A673 (cell line): ENCODE results near the gene SOX6. TPM values are rescaled to one million over a fixed set of nuclear protein-coding genes. Genes with fewer than 3 reads are reported as not detected.
A peak's percentile ranks its signal among the peaks of the same experiment; 100 is the strongest.

Experiments
- BruUV-seq: library from RNA; stranded (reverse); fragments of 400-500 nt; replicated peaks from 2 replicates; lab custom pipeline; 2021; lab: Mats Ljungman, UMichigan
- CTCF ChIA-PET: fragments of 300-600 bp; sonication (Branson Sonifier 250); formaldehyde crosslinking; loops from one replicate; lab custom pipeline; 2022; ENCODE audit warnings: antibody characterized with exemption; lab: Charles Lee
- POLR2A ChIA-PET: fragments of 300-600 bp; sonication (Branson Sonifier 250); formaldehyde crosslinking; loops from one replicate; lab custom pipeline; 2022; ENCODE audit warnings: antibody characterized with exemption; ENCODE audit not compliant: low non-redundant PET; lab: Charles Lee
- DNase-seq: peaks from one replicate; pipeline ENCODE4 v3.0.0-alpha.2; 2015; ENCODE audit warnings: low spot score
- H3K27ac ChIP-seq: fragments of 200-600 bp; sonication (generic); 2 replicates; pipeline ENCODE4 v1.5.1; 2016; ENCODE audit warnings: mixed run types, low read depth, mild to moderate bottlenecking, mixed read lengths, antibody characterized with exemption, low read length; ENCODE audit not compliant: poor library complexity, severe bottlenecking
- H3K27me3 ChIP-seq: fragments of 200-600 bp; sonication (generic); replicated peaks from 2 replicates; pipeline ENCODE4 v1.6.1; 2017; ENCODE audit warnings: mixed run types, low read depth, mild to moderate bottlenecking, mixed read lengths, antibody characterized with exemption, low read length; ENCODE audit not compliant: insufficient read depth, poor library complexity
- H3K36me3 ChIP-seq: fragments of 200-600 bp; sonication (generic); 2 replicates; pipeline ENCODE4 v1.6.1; 2016; ENCODE audit warnings: mixed run types, mild to moderate bottlenecking, mixed read lengths, antibody characterized with exemption, low read length; ENCODE audit not compliant: insufficient read depth, poor library complexity, severe bottlenecking
- H3K4me1 ChIP-seq: fragments of 200-600 bp; sonication (generic); 2 replicates; pipeline ENCODE4 v1.6.1; 2017; ENCODE audit warnings: mixed run types, mild to moderate bottlenecking, mixed read lengths, antibody characterized with exemption, low read length; ENCODE audit not compliant: insufficient read depth, poor library complexity, severe bottlenecking
- H3K4me3 ChIP-seq: fragments of 200-600 bp; sonication (generic); 2 replicates; pipeline ENCODE4 v1.5.1; 2016; ENCODE audit warnings: low read depth, mixed run types, mild to moderate bottlenecking, mixed read lengths, low read length; ENCODE audit not compliant: poor library complexity, severe bottlenecking
- H3K9me3 ChIP-seq: fragments of 200-600 bp; sonication (generic); 2 replicates; pipeline ENCODE4 v1.6.1; 2016; ENCODE audit warnings: mixed run types, low read depth, mild to moderate bottlenecking, mixed read lengths, antibody characterized with exemption, low read length; ENCODE audit not compliant: poor library complexity, severe bottlenecking
- CTCF ChIP-seq: fragments of 300-800, 200-600 bp; sonication (generic); conservative IDR thresholded peaks from 2 replicates; pipeline ENCODE4 v1.5.1; 2017; ENCODE audit warnings: low read depth, mild to moderate bottlenecking, antibody characterized with exemption, low read length, moderate library complexity, mixed read lengths
- EZH2 ChIP-seq: fragments of 200-600 bp; sonication (generic); IDR thresholded peaks from 2 replicates; pipeline ENCODE4 v1.6.1; 2017; ENCODE audit warnings: borderline replicate concordance, low read depth, mild to moderate bottlenecking, mixed read lengths, antibody characterized with exemption, low read length; ENCODE audit not compliant: poor library complexity, severe bottlenecking
- intact Hi-C: fragments of 100-400 bp; cut with micrococcal nuclease; formaldehyde crosslinking; loops from one replicate; pipeline ENCODE4 v1.10.0; 2022; ENCODE audit not compliant: unreplicated experiment
- total RNA-seq: library from RNA; stranded (reverse); gene quantifications from 2 replicates; pipeline ENCODE4 v1.2.3, GENCODE V29; 2021

SOX6 gene
- total RNA-seq, 1 experiment from 2014 or later: 27.5 TPM

- H3K4me3 ChIP-seq: no peak overlapping the region
- intact Hi-C loops: no loop called here
- H3K27ac ChIP-seq: peak overlapping the region; percentile 75
- H3K36me3 ChIP-seq: no peaks in the 10 kb centered on the region
- TF ChIP-seq CTCF (no peak), EZH2 (no peak)
- H3K9me3 ChIP-seq: no peaks in the 10 kb centered on the region
- DNase-seq: peak; percentile 43
- H3K27me3 ChIP-seq: no peaks in the 10 kb centered on the region
- no TSS peak for BruUV-seq
- ChIA-PET POLR2A (interaction anchor here (0.6 to 0.7 kb wide), 2 partner anchors 182 to 493 kb away, joined by 3 to 4 read pairs; no protein-coding TSS in a partner anchor), CTCF (no interaction called here)
- peaks cover 29% of the 10 kb centered on the region for H3K4me1 ChIP-seq
Observed at GRCh38 chr11:16365581-16366228, 9.4 kb upstream of the SOX6 start.

GRCh38 chr11:16364254-16364653 is 7.9 kb upstream of the SOX6 start:
- H3K27me3 ChIP-seq: no peaks in the 10 kb centered on the region
- intact Hi-C loops: no loop called here
- H3K27ac ChIP-seq: peak overlapping the region; percentile 75
- peaks cover 29% of the 10 kb centered on the region for H3K4me1 ChIP-seq
- no TSS peak for BruUV-seq
- H3K36me3 ChIP-seq: no peaks in the 10 kb centered on the region
- ChIA-PET POLR2A (no interaction called here), CTCF (no interaction called here)
- no peak for DNase-seq
- no peaks in the 10 kb centered on the region for H3K9me3 ChIP-seq
- no peak overlapping the region for H3K4me3 ChIP-seq
- TF ChIP-seq EZH2 (no peak), CTCF (no peak)

- H3K27me3 ChIP-seq: no peaks in the 10 kb centered on the region
- H3K36me3 ChIP-seq: no peaks in the 10 kb centered on the region
- no peak for TF ChIP-seq EZH2
- TF ChIP-seq CTCF: no peak
- no peak overlapping the region for H3K4me3 ChIP-seq
- POLR2A ChIA-PET: no interaction called here
- no peak for DNase-seq
- peaks cover 29% of the 10 kb centered on the region for H3K4me1 ChIP-seq
- no peaks in the 10 kb centered on the region for H3K9me3 ChIP-seq
- CTCF ChIA-PET: no interaction called here
- H3K27ac ChIP-seq: no peak overlapping the region
- BruUV-seq: no TSS peak
- intact Hi-C loops: no loop called here
Observed at GRCh38 chr11:16363706-16364105, 7.4 kb upstream of the SOX6 start.
